GM19035 (cell line): ENCODE measurements around the gene ELOB.

Experiments used
- ATAC-seq: cut with Tn5 transposase; IDR thresholded peaks from one replicate; pipeline ENCODE4 v1.9.1; 2021; ENCODE audit not compliant: unreplicated experiment

The ELOB gene

DNA sequence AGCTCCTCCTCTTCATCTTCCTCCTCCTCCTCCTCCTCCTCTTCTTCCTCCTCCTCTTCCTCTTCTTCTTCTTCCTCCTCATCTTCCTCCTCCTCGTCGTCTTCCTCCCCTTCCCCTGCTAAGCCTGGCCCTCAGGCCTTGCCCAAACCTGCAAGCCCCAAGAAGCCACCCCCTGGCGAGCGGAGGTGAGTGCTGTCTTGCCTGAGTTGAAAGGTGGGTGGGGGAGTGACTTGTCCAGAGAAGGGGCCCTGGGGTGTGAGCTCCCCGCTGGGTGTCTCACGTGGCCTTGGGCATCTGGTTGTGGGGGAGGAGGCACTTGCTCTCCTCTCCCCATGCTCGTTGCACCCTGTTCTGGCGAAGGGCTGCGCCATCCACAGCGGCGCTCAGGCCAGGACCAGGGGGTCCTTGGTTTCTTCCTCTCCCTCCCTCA, 8.0 kb downstream of the ELOB start:
- ATAC-seq: no peak

DNA sequence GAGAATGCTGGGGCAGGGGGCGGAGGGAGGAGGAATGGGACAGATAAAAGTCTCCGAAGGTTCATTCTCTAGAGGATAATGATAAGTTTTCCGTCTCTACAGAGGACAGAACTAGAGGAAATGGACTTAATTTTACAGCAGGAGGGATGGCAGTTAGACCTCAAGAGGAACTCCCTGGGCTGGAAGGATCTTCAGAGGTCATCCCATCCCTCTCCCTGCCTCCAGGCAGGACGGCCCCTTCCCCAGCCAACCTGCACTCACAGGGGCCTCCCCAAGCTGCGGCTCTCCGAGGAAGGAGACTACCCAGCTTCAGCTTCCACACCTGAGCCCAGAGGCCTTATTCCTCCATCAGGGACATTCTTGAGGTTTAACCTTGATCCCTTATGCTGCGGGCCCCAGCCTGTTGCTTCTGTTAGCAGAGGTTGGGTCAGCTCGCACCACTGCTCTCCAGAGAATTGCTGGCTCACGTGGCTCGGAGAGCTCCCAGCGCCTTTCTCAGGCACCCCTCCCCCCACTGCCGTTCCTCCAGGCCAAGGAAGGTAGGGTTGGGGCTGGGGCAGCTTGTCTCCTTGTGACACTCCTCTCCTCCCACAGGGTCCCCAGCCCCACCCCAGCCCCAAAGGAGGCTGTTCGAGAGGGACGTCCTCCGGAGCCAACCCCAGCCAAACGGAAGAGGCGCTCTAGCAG, 8.5 kb downstream of the ELOB start:
- no peak for ATAC-seq

GRCh38 chr16:2767891-2768290, 9.2 kb downstream of the ELOB start:
- ATAC-seq: no peak

- ATAC-seq: no peak
Observed at GRCh38 chr16:2767140-2767731, 9.8 kb downstream of the ELOB start.

DNA sequence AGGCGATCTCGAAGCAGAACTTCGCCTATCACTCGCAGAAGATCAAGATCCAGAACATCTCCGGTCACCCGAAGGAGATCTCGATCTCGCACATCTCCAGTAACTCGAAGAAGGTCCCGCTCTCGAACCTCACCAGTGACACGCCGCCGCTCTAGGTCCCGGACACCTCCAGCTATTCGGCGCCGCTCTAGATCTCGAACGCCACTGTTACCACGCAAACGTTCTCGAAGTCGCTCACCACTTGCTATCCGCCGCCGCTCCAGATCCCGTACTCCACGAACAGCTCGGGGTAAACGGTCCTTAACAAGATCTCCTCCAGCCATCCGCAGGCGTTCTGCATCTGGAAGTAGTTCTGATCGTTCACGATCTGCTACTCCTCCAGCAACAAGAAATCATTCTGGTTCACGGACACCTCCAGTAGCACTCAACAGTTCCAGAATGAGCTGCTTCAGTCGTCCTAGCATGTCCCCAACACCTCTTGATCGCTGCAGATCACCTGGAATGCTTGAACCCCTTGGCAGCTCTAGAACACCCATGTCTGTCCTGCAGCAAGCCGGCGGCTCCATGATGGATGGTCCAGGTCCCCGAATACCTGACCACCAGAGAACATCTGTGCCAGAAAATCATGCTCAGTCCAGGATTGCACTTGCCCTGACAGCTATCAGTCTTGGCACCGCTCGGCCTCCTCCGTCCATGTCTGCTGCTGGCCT, 10.5 kb downstream of the ELOB start:
- no peak for ATAC-seq

GRCh38 chr16:2765462-2766404, 11.3 kb downstream of the ELOB start:
- ATAC-seq: no peak

- no peak for ATAC-seq
Observed at GRCh38 chr16:2764718-2765117, 12.4 kb downstream of the ELOB start.

DNA sequence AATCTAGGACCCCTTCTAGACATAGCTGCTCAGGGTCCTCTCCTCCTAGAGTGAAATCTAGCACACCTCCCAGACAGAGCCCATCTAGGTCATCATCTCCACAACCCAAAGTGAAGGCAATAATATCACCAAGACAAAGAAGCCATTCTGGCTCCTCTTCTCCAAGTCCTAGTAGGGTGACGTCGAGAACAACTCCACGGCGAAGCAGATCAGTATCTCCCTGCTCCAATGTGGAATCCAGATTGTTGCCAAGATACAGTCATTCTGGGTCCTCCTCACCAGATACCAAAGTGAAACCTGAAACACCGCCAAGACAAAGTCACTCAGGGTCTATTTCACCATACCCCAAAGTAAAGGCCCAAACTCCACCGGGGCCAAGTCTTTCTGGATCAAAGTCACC, 13.9 kb downstream of the ELOB start:
- no peak for ATAC-seq

- no peak for ATAC-seq
Observed at GRCh38 chr16:2762711-2763110, 14.4 kb downstream of the ELOB start.

- ATAC-seq: no peak
Observed at GRCh38 chr16:2761886-2762583, 15.0 kb downstream of the ELOB start.

- ATAC-seq: no peak
Observed at GRCh38 chr16:2761472-2761871, 15.6 kb downstream of the ELOB start.

DNA sequence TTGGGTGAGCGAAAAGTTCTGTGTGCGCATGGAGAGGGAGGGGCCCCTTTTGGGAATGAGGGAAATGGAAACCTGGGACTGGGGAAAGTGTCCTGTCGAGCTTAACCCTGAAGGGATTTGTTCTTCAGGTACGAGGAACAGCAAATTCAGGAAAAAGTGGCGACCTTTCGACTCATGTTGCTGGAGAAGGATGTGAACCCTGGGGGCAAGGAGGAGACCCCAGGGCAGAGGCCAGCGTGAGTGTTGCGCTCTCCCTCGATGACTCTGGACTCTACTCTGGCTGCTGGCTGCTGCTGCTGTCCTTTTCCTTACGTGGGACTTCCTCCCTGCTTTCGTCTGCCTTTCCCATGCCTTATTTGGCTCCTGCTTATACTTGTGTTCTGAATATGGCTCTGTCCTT, 19.7 kb downstream of the ELOB start:
- no peak for ATAC-seq

GRCh38 chr16:2756288-2757015, 20.6 kb downstream of the ELOB start:
- no peak for ATAC-seq

- ATAC-seq: no peak
Observed at GRCh38 chr16:2755158-2755557, 21.9 kb downstream of the ELOB start.

DNA sequence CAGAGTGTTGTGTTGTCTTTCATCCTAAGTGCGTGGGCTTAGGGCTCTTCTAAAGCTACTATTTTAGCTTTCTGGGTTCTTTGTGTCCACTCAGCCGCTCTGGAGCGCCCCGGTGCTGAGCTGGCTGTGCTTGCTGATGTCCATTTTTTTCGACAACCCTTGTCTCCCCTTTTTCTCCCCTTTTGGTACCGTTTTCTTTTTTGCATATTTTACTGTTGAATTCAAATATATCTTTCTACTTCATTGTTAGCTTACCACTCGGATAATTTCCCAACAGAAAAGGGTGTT, 23.4 kb downstream of the ELOB start:
- ATAC-seq: no peak

DNA sequence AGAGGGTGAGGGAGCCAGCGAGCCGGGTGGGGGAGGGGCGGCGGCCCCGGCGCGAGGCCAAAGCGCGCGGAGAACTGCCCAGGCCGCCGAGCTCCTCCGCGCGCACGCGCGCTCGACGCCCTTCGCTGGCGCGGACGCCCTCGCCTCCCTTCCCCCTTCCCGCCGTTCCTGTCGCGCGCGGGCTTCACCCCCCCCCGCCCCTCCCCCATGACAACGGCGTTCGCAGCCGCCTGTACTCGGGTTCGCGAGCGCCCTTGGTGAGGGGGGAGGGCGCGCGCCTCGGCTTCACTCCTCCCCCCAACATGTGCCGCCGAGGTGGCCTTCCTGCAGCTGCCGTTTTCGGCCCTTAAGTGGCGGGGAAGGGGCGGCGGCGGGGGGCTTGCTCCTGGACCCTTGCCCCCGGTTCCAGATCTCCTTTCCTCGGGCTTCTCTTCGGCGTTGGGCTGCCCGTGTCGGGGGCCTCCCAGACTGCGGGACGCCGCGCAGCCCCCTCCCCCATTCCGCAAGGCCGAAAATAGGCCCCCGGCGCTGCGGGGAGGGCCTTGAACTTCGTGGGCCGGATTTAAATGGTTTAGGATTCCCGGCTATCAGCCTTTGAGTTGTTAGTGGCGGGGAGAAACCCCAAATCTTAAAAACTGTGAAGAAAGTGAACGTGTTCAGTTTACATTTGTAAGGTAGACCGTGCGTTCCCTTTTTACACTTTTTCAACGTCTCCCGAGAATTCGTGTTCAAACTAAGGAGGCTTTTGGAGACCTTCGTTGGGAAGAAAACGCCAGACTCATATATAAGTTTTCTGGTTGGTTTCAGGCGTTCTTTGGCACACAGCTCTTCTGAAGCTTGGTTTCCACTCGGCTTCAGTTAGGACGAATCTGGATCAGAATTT, 24.0 kb downstream of the ELOB start:
- peak; percentile 40 for ATAC-seq

DNA sequence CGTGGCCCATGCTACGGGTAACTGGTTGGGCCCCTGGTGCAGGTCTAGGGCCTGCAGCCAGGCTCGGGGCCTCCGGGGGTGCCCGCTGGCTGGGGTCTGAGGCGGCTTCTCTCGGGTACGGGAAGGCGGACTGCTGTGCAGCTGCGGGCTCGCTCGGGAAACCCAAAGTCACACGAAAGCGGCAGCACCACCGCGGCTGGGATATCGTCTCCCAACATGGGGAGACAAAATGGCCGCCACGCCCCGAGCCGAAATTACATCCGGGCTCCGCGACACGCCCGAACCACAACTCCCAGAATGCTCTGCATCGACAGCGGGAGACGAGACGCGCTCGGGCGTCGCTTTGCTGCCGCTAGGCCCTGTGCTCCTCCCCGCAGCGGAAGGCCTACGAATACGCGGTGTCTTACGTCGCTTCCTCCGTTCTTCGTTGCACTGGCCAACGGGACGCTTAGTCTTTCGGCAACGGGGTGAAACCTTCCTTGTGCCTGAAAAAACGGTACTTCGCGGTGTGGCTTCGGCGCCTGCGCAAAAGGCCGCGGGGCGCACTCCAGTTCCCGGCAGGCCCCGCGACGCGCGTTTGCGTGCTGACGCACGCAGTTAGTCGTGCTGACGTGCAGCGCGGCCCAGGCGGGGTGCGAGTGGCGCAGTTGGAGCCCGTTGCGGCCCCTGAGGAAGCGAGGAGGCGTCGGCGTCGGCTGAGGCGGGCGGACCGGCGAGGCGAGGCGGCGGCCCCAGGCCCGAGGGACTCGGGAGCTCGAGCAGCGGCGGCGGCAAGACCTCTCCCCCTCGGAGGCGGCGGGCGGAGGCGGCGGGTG, 24.8 kb downstream of the ELOB start, which contains the start of gene SRRM2:
Gene SRRM2 (plus strand): TSS at position 604 of the 815 bp plus-strand sequence. CDS start 3,727 bp downstream, outside the sequence.
- peak; percentile 78 for ATAC-seq

DNA sequence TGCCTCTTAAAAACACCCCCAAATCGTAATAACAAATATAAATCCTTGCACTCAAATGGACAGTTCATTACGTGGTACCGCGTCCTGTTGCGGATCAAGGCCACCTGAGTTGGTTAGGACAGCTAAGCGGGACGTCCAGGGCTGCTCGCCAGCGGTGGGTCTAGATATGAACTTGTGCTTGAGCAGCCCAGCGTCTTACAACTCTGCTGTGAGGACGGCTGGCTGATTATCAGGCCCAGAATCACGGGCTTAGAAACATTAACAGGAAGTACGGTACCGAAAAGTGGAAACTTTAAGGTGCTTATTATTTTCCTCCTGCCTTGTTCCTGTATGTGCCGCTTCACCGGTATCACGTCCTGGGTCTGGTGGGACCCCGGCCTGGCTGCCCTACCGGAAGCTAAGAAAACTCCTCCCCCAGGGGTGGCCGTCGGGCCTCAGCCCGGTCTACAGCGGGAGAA, 25.5 kb downstream of the ELOB start:
- ATAC-seq: peak; percentile 38
